ENCODE measurements around the gene CPNE7. TPM values are rescaled to one million over a fixed set of nuclear protein-coding genes. Genes with fewer than 3 reads are reported as not detected.

Gene CPNE7
- total and polyA plus RNA-seq, 2 of the 8 experiments (the other 6 are each of a cell fraction or from before 2014, with no cell fraction given): 10.0 to 23.7 TPM

GRCh38 chr16:89584768-89585549, 9.4 kb downstream of the CPNE7 start:
- H3K56ac ChIP-seq (replicated peaks; ENCODE audit: insufficient read length, low read depth, low read length): no peak overlapping the region
- ChIA-PET POLR2A (ENCODE audit: partially characterized antibody) (interaction anchor here (0.7 to 1.4 kb wide), 5 partner anchors 9 to 29 kb away, joined by 3 to 5 read pairs (median 3); partner anchors contain the start of genes CPNE7 and DPEP1), CTCF (ENCODE audit: partially characterized antibody) (interaction anchor here (0.6 to 1.6 kb wide), 6 partner anchors 15 to 257 kb away, joined by 3 to 6 read pairs (median 4); no protein-coding TSS in a partner anchor)
- H3K9ac ChIP-seq (replicated peaks in 1 of 4; ENCODE audit: extremely low read depth in 1 of 4, low read depth in 3 of 4, low read length in 3 of 4): no peak overlapping the region
- H3K27ac ChIP-seq (ENCODE audit: low read depth, low read length): no peak overlapping the region
- no peak overlapping the region for H2BK20ac ChIP-seq (ENCODE audit: low read length)
- H3K4ac ChIP-seq (replicated peaks; ENCODE audit: insufficient read length, low read depth, low read length): no peak overlapping the region
- DNase-seq (ENCODE audit: low read depth in 1 of 2, low spot score in 2 of 2): no peak
- H3K23ac ChIP-seq (ENCODE audit: insufficient read length): no peak overlapping the region
- H4K8ac ChIP-seq (ENCODE audit: extremely low read depth, insufficient read depth, low read length): no peak overlapping the region
- no peaks in the 10 kb centered on the region for H3K27me3 ChIP-seq (replicated peaks in 1 of 4; ENCODE audit: control insufficient read depth in 3 of 4, extremely low read depth in 1 of 4, insufficient read depth in 3 of 4, low read length in 3 of 4)
- peaks cover 0 to 19% (median 9%) of the 10 kb centered on the region in 4 experiments; a peak in 6 of 8 replicates for H3K36me3 ChIP-seq (ENCODE audit: control insufficient read depth in 2 of 4, insufficient read depth in 4 of 4, low read length in 3 of 4)
- H2AK5ac ChIP-seq (ENCODE audit: low read depth, low read length): no peak overlapping the region
- H3K18ac ChIP-seq (ENCODE audit: extremely low read depth, low read length): no peak overlapping the region
- no peak for FAIRE-seq
- H3K14ac ChIP-seq (ENCODE audit: insufficient read length): no peak overlapping the region
- H3K79me2 ChIP-seq (ENCODE audit: control insufficient read depth in 1 of 2, insufficient read depth in 2 of 2, low read length in 2 of 2): no peaks in the 10 kb centered on the region
- H2BK12ac ChIP-seq (ENCODE audit: low read depth, low read length): no peak overlapping the region
- no peak overlapping the region for H2BK120ac ChIP-seq (replicated peaks; ENCODE audit: low read depth, low read length)
- H3K23me2 ChIP-seq (ENCODE audit: low read depth, low read length): no peaks in the 10 kb centered on the region; the same call in 1 of the 2 replicates
- peaks cover 0 to 5% of the 10 kb centered on the region in 2 experiments for H4K20me1 ChIP-seq (replicated peaks in 1 of 2; ENCODE audit: control insufficient read depth in 1 of 2, insufficient read depth in 2 of 2, low read length in 2 of 2)
- no peaks in the 10 kb centered on the region for H3K4me1 ChIP-seq (replicated peaks in 1 of 4; ENCODE audit: control insufficient read depth in 3 of 4, insufficient read depth in 4 of 4, low read length in 3 of 4)
- no peak overlapping the region for H3K4me2 ChIP-seq (ENCODE audit: insufficient read depth in 1 of 2, low read depth in 2 of 2, low read length in 2 of 2)
- 86% methylated on average over 20 of the region's 25 CpGs; no CpG with 5 or more reads in 1 of the 2 experiments for WGBS, 2 experiments (ENCODE audit: extremely low coverage in 1 of 2, insufficient coverage in 1 of 2, insufficient read length in 1 of 2, insufficient replicate concordance in 2 of 2, low coverage in 1 of 2, low lambda C conversion rate in 2 of 2, missing lambda C conversion rate in 1 of 2)
- H3K4me3 ChIP-seq (ENCODE audit: extremely low read depth in 1 of 4, insufficient read depth in 2 of 4, low read depth in 3 of 4, low read length in 4 of 4): no peak overlapping the region
- no peak overlapping the region for H2BK5ac ChIP-seq (ENCODE audit: low read depth, low read length)
- H3K79me1 ChIP-seq (ENCODE audit: low read depth, low read length): peaks cover 4% of the 10 kb centered on the region; the same call in 1 of the 2 replicates
- H3K9me3 ChIP-seq (ENCODE audit: insufficient read depth in 2 of 2, low read depth in 1 of 2, low read length in 1 of 2): peaks cover 5 to 19% of the 10 kb centered on the region in 2 experiments; a peak in 3 of 4 replicates
- H4K5ac ChIP-seq (ENCODE audit: insufficient read length, low read depth, low read length): no peak overlapping the region
- H4K91ac ChIP-seq (replicated peaks; ENCODE audit: insufficient read length, low read length): no peak overlapping the region
- H2AFZ ChIP-seq (ENCODE audit: low read length): no peak overlapping the region
- no peak overlapping the region for H2BK15ac ChIP-seq (ENCODE audit: low read length)
- TF ChIP-seq SP1 (IDR thresholded peaks at IDR 0.05; ENCODE audit: low read depth, low read length) (no peak), HDAC2 (IDR thresholded peaks at IDR 0.05; ENCODE audit: borderline replicate concordance in 1 of 2, low read depth in 2 of 2, low read length in 2 of 2) (no peak), CREB1 (IDR thresholded peaks at IDR 0.05) (no peak), CTBP2 (IDR thresholded peaks at IDR 0.05; ENCODE audit: borderline replicate concordance, insufficient read depth, insufficient read length, low read length) (no peak), USF2 (IDR thresholded peaks at IDR 0.05; ENCODE audit: low read length) (no peak), ATF2 (IDR thresholded peaks at IDR 0.05; ENCODE audit: low read length) (no peak), RBBP5 (IDR thresholded peaks at IDR 0.05; ENCODE audit: borderline replicate concordance, low read depth, low read length) (no peak), EP300 (IDR thresholded peaks at IDR 0.05; ENCODE audit: borderline replicate concordance in 1 of 2, low read depth in 2 of 2, low read length in 2 of 2) (no peak)

Measured in H1 (cell line).